Gastroesophageal sphincter (tissue), 4 donors: ENCODE data around the gene FNDC5. TPM values are rescaled to one million over a fixed set of nuclear protein-coding genes. Genes with fewer than 3 reads are reported as not detected.

Source experiments
- ATAC-seq: fragments of 150-250 bp; one replicate; pipeline ENCODE4 v1.9.1; 2016; ENCODE audit warnings: mild to moderate bottlenecking, moderate library complexity
- H3K27ac ChIP-seq, 4 donors: fragments of 200-600 bp; sonication (generic) in 3 of 4; 1 replicate in 3 of 4; 2 replicates in 1 of 4; pipeline ENCODE4 v1.5.1; 2016 to 2019
- H3K27me3 ChIP-seq: fragments of 200-600 bp; sonication (generic); one replicate; pipeline ENCODE4 v1.5.1; 2019
- H3K36me3 ChIP-seq, 2 donors: fragments of 200-600 bp; sonication (generic); one replicate each; pipeline ENCODE4 v1.5.1; 2019; ENCODE audit warnings: control low read depth in 1 of 2
- H3K4me1 ChIP-seq, 3 donors: fragments of 200-600 bp; sonication (generic); 1 replicate in 2 of 3; 2 replicates in 1 of 3; pipeline ENCODE4 v1.5.1; 2016 to 2019; ENCODE audit warnings: control low read depth in 2 of 3
- H3K4me3 ChIP-seq, 2 donors: fragments of 200-600 bp; sonication (generic); one replicate each; pipeline ENCODE4 v1.5.1; 2019; ENCODE audit warnings: mild to moderate bottlenecking in 1 of 2, moderate library complexity in 1 of 2
- H3K9me3 ChIP-seq, 3 donors: fragments of 200-600 bp; sonication (generic); one replicate each; pipeline ENCODE4 v1.5.1; 2017 to 2019; ENCODE audit warnings: control low read depth in 2 of 3
- EP300 ChIP-seq: sonication (generic); formaldehyde crosslinking; IDR thresholded peaks from one replicate; pipeline ENCODE4 v1.6.1; 2017; ENCODE audit warnings: antibody characterized with exemption, mild to moderate bottlenecking
- POLR2A ChIP-seq, 2 donors: fragments of 450-650 bp; IDR thresholded peaks; one replicate each; pipeline ENCODE4 v1.6.1; 2017; ENCODE audit warnings: antibody characterized with exemption in 2 of 2, mild to moderate bottlenecking in 2 of 2, moderate library complexity in 1 of 2
- POLR2AphosphoS5 ChIP-seq: sonication (generic); formaldehyde crosslinking; IDR thresholded peaks from one replicate; pipeline ENCODE4 v1.6.1; 2017; ENCODE audit warnings: antibody characterized with exemption
- WGBS, 2 donors: methylation state at CpG; one replicate each; pipeline ENCODE4 v1.1.5; 2018; ENCODE audit warnings: low coverage in 1 of 2; 5-methylcytosine and 5-hydroxymethylcytosine counted together
- total RNA-seq, 4 donors: library from RNA; depleted of rRNA; stranded (reverse); fragments of >200 nt; gene quantifications; one replicate each; pipeline ENCODE4 v1.1.0, GENCODE V29; 2016
- TF ChIP-seq, protein P1 (sequence below), 4 experiments: fragments of 200-600 bp in 2 of 4; fragments of 450-650 bp in 2 of 4; sonication (generic) in 1 of 4; IDR thresholded peaks; one replicate each; pipeline ENCODE4 v1.5.1; 2017 to 2019; ENCODE audit warnings: antibody characterized with exemption in 4 of 4, mild to moderate bottlenecking in 2 of 4, moderate library complexity in 2 of 4

Gene FNDC5
- total RNA-seq, 4 donors from 2014 or later, result 7.3 to 11.3 (median 8.9) TPM

DNA sequence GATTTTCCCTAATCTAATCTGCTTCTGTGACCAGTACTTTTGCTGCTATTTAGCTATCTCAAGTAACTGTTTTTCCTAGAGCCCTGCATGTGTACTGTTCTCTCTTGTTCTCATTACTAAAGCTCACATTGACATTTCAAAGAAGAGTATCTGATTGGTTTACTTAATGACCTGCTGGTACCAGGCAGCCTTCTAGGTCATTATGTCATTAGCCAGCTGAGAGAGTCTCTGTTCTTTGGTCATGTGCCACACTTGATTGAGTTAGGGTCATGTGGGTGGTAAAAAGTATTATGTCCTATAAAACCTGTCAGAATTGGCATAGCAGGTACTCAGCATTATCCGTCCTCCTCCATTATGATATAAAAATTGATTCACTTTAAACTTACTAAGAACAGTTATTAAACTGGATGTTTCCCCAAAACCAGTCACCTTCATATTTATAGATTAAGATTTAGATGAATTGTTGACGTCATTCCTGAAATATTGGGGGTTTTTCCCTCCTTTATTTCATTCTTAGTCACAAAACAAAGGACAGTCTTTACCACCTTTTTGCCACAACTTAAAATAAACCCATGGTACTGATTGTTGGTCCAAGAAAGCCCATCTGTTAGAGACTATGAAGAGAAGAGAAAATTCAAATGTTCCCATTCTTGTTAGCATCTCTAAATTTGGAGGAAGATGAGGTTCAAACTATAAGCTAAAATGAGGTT lies 22.2 kb downstream of the FNDC5 start:
- Histone ChIP-seq H3K4me3 (no peak overlapping the region), H3K9me3 (no peaks in the 10 kb centered on the region), H3K27ac (no peak overlapping the region), H3K4me1 (no peaks in the 10 kb centered on the region), H3K36me3 (peaks cover 0 to 69% of the 10 kb centered on the region in 2 donors), H3K27me3 (no peaks in the 10 kb centered on the region)
- 42 to 50% methylated on average over 2 of the region's 2 CpGs for WGBS, 2 donors
- TF ChIP-seq, protein P1, sequence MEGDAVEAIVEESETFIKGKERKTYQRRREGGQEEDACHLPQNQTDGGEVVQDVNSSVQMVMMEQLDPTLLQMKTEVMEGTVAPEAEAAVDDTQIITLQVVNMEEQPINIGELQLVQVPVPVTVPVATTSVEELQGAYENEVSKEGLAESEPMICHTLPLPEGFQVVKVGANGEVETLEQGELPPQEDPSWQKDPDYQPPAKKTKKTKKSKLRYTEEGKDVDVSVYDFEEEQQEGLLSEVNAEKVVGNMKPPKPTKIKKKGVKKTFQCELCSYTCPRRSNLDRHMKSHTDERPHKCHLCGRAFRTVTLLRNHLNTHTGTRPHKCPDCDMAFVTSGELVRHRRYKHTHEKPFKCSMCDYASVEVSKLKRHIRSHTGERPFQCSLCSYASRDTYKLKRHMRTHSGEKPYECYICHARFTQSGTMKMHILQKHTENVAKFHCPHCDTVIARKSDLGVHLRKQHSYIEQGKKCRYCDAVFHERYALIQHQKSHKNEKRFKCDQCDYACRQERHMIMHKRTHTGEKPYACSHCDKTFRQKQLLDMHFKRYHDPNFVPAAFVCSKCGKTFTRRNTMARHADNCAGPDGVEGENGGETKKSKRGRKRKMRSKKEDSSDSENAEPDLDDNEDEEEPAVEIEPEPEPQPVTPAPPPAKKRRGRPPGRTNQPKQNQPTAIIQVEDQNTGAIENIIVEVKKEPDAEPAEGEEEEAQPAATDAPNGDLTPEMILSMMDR (IDR thresholded peaks at IDR 0.05), result no peak
- no peak for TF ChIP-seq POLR2AphosphoS5
- no peak for TF ChIP-seq EP300
- no peak for TF ChIP-seq POLR2A (IDR thresholded peaks at IDR 0.05)
- ATAC-seq, result no peak

DNA sequence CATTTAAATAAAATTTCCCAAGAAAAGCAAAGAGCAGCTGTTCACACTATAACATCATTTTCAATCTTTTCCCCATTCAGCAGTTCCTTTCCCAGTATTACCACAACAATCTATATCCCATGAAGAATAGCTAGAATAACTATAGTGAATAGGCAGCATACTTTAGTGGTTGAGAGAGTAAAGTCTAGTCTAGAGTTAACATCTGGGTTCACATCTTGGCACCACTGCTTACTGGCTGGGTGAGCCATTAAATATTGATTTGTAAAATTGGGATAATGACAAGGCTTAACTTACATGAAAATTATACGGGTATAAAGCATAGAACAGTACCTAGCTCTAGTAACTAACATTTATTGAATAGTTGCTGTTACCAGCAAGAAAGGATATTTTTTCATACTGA lies 38.8 kb downstream of the FNDC5 start:
- Histone ChIP-seq H3K4me3 (no peak overlapping the region), H3K36me3 (peaks cover 12 to 97% of the 10 kb centered on the region in 2 donors), H3K4me1 (no peaks in the 10 kb centered on the region), H3K27ac (no peak overlapping the region), H3K27me3 (no peaks in the 10 kb centered on the region), H3K9me3 (no peaks in the 10 kb centered on the region)
- 58 to 73% methylated on average over 1 of the region's 1 CpG for WGBS, 2 donors
- no peak for ATAC-seq
- TF ChIP-seq POLR2AphosphoS5, result no peak
- no peak for TF ChIP-seq POLR2A (IDR thresholded peaks at IDR 0.05)
- TF ChIP-seq EP300, result no peak
- TF ChIP-seq, protein P1 (IDR thresholded peaks at IDR 0.05), result no peak

DNA sequence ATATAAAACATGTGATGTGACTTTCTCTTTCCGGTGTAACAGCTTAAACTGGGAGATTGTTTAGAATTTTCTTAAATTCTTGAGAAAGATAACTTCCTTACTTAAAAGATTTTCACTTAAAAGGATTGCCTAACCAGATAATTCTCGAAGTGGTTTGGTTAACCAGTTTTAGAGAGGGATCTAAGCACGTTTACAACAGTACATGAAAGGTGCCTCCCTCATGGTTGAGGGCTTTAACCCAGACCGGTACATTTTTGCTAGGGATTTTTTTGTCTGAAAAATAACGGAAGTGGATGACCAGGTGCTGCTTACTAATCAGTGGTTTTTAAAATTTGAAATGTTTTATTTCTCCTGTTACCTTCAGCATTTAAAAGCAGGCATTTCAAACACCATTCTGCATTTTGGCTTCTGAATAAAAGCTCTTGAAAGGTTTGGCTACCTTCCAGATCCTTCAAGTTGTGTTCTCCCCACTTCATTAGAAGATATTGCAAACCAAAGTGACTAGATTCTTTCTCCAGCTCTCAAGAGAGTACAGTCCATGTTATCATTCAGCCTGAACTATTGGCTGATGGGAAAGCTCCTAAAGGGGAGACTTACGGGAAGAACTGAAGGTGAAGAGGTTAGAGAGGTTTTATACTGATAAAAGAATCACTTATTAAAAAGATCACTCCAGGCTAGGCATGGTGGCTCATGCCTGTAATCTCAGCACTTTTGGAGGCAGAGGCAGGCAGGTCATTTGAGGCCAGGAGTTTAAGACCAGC lies 40.4 kb downstream of the FNDC5 start:
- Histone ChIP-seq H3K9me3 (no peaks in the 10 kb centered on the region), H3K36me3 (peaks cover 19 to 100% of the 10 kb centered on the region in 2 donors)
- TF ChIP-seq EP300, result no peak
- TF ChIP-seq POLR2AphosphoS5, result no peak
- TF ChIP-seq, protein P1 (IDR thresholded peaks at IDR 0.05), result no peak
- no peak for TF ChIP-seq POLR2A (IDR thresholded peaks at IDR 0.05)

DNA sequence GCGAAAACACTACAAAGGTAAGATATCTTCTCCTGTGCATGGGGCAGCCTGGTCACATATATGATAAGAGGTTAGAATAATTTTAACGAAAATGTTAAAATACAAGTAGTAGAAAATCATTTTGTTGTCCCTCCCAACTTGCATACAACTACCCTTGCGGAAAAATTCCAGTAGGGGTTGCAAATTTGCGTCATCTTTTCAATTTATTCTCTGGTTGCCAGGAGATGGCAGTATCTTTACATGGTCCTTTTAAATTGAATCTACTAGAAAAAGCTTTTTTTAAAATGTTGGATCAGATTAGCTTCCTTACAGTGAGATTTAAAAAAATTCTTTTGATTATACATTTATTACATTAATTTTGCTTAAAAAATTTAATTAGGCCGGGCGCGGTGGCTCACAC lies 42.4 kb downstream of the FNDC5 start:
- Histone ChIP-seq H3K36me3 (peaks cover 19 to 85% of the 10 kb centered on the region in 2 donors), H3K27ac (no peak overlapping the region), H3K27me3 (no peaks in the 10 kb centered on the region), H3K9me3 (no peaks in the 10 kb centered on the region), H3K4me3 (no peak overlapping the region), H3K4me1 (no peaks in the 10 kb centered on the region)
- 83 to 87% methylated on average over 7 of the region's 7 CpGs for WGBS, 2 donors
- TF ChIP-seq POLR2A (IDR thresholded peaks at IDR 0.05) (no peak), EP300 (no peak), POLR2AphosphoS5 (no peak)
- TF ChIP-seq, protein P1 (IDR thresholded peaks at IDR 0.05), result no peak
- no peak for ATAC-seq

More for the DNA sequence above, 40.4 kb downstream of the FNDC5 start:
- Histone ChIP-seq H3K4me3 (no peak overlapping the region), H3K27me3 (no peaks in the 10 kb centered on the region), H3K4me1 (no peaks in the 10 kb centered on the region), H3K27ac (no peak overlapping the region)
- 74 to 93% methylated on average over 4 to 6 of the region's 6 CpGs for WGBS, 2 donors
- ATAC-seq, result no peak
